ENCODE measurements around the gene ACSM2B. TPM values are rescaled to one million over a fixed set of nuclear protein-coding genes. Genes with fewer than 3 reads are reported as not detected.
"Not testable (repeated sequence)": the region's sequence is repeated elsewhere in the genome, so short reads cannot be mapped to it uniquely, and the experiment has no call there.

Gene ACSM2B
- polyA plus RNA-seq, 1 donor from 2014 or later: not detected

GRCh38 chr16:20610892-20611349, 34.8 kb upstream of the ACSM2B start:
- Histone ChIP-seq H3K9me3 (ENCODE audit: low read length) (no peaks in the 10 kb centered on the region), H2AFZ (ENCODE audit: low read depth, low read length) (no peak overlapping the region), H3K9me2 (ENCODE audit: insufficient read depth, low read length) (no peaks in the 10 kb centered on the region), H3K4me3 (ENCODE audit: low read length) (no peak overlapping the region), H3K27ac (ENCODE audit: low read length) (no peak overlapping the region), H3K36me3 (ENCODE audit: insufficient read depth, low read length) (no peaks in the 10 kb centered on the region), H3K79me2 (replicated peaks; ENCODE audit: insufficient read depth, low read length) (no peaks in the 10 kb centered on the region), H3F3A (ENCODE audit: insufficient read depth, low read length, poor library complexity, severe bottlenecking) (no peaks in the 10 kb centered on the region), H4K20me1 (ENCODE audit: insufficient read depth) (no peaks in the 10 kb centered on the region), H3K9ac (ENCODE audit: low read length) (no peak overlapping the region), H3K4me2 (ENCODE audit: low read length) (no peak overlapping the region), H3K27me3 (ENCODE audit: insufficient read depth, low read depth, low read length) (no peaks in the 10 kb centered on the region)
- TF ChIP-seq EP300 (conservative IDR thresholded peaks at IDR 0.05; ENCODE audit: poor library complexity, severe bottlenecking) (no peak), EZH2 (IDR thresholded peaks at IDR 0.05; ENCODE audit: borderline replicate concordance, insufficient read depth, low read length, poor library complexity, severe bottlenecking) (no peak), SMC3 (conservative IDR thresholded peaks at IDR 0.05; ENCODE audit: poor library complexity) (no peak), RAD21 (conservative IDR thresholded peaks at IDR 0.05) (no peak), REST (IDR thresholded peaks at IDR 0.05; ENCODE audit: borderline replicate concordance) (no peak), CTCF (IDR thresholded peaks at IDR 0.05; ENCODE audit: poor library complexity, severe bottlenecking) (no peak), TAF1 (IDR thresholded peaks at IDR 0.05; ENCODE audit: low read depth) (no peak), POLR2AphosphoS5 (IDR thresholded peaks at IDR 0.05) (no peak), MXI1 (conservative IDR thresholded peaks at IDR 0.05; ENCODE audit: poor library complexity, severe bottlenecking) (no peak)

GRCh38 chr16:20610211-20610891, 34.2 kb upstream of the ACSM2B start:
- no peaks in the 10 kb centered on the region for H3K79me2 ChIP-seq (replicated peaks; ENCODE audit: insufficient read depth, low read length)
- no peaks in the 10 kb centered on the region for H3K9me2 ChIP-seq (ENCODE audit: insufficient read depth, low read length)
- H3K36me3 ChIP-seq (ENCODE audit: insufficient read depth, low read length): no peaks in the 10 kb centered on the region
- H2AFZ ChIP-seq (ENCODE audit: low read depth, low read length): no peak overlapping the region
- H3K9me3 ChIP-seq (ENCODE audit: low read length): no peaks in the 10 kb centered on the region
- H4K20me1 ChIP-seq (ENCODE audit: insufficient read depth): no peaks in the 10 kb centered on the region
- no peaks in the 10 kb centered on the region for H3K27me3 ChIP-seq (ENCODE audit: insufficient read depth, low read depth, low read length)
- H3K4me2 ChIP-seq (ENCODE audit: low read length): no peak overlapping the region
- TF ChIP-seq MXI1 (conservative IDR thresholded peaks at IDR 0.05; ENCODE audit: poor library complexity, severe bottlenecking) (no peak), POLR2AphosphoS5 (IDR thresholded peaks at IDR 0.05) (no peak), SMC3 (conservative IDR thresholded peaks at IDR 0.05; ENCODE audit: poor library complexity) (no peak), CTCF (IDR thresholded peaks at IDR 0.05; ENCODE audit: poor library complexity, severe bottlenecking) (no peak), REST (IDR thresholded peaks at IDR 0.05; ENCODE audit: borderline replicate concordance) (no peak), EP300 (conservative IDR thresholded peaks at IDR 0.05; ENCODE audit: poor library complexity, severe bottlenecking) (no peak), TAF1 (IDR thresholded peaks at IDR 0.05; ENCODE audit: low read depth) (no peak), EZH2 (IDR thresholded peaks at IDR 0.05; ENCODE audit: borderline replicate concordance, insufficient read depth, low read length, poor library complexity, severe bottlenecking) (no peak), RAD21 (conservative IDR thresholded peaks at IDR 0.05) (no peak)
- no peak overlapping the region for H3K27ac ChIP-seq (ENCODE audit: low read length)
- no peak overlapping the region for H3K9ac ChIP-seq (ENCODE audit: low read length)
- H3F3A ChIP-seq (ENCODE audit: insufficient read depth, low read length, poor library complexity, severe bottlenecking): no peaks in the 10 kb centered on the region
- no peak overlapping the region for H3K4me3 ChIP-seq (ENCODE audit: low read length)

GRCh38 chr16:20602205-20602604, 26.0 kb upstream of the ACSM2B start:
- H3K9me3 ChIP-seq (ENCODE audit: low read length); H3F3A ChIP-seq (ENCODE audit: insufficient read depth, low read length, poor library complexity, severe bottlenecking); H3K4me2 ChIP-seq (ENCODE audit: low read length): not testable (repeated sequence)

More at GRCh38 chr16:20602205-20602604, 26.0 kb upstream of the ACSM2B start:
- H3K9me2 ChIP-seq (ENCODE audit: insufficient read depth, low read length); H3K27ac ChIP-seq (ENCODE audit: low read length); H3K36me3 ChIP-seq (ENCODE audit: insufficient read depth, low read length); H3K4me3 ChIP-seq (ENCODE audit: low read length); H2AFZ ChIP-seq (ENCODE audit: low read depth, low read length); H3K9ac ChIP-seq (ENCODE audit: low read length); H4K20me1 ChIP-seq (ENCODE audit: insufficient read depth); H3K79me2 ChIP-seq (replicated peaks; ENCODE audit: insufficient read depth, low read length); H3K27me3 ChIP-seq (ENCODE audit: insufficient read depth, low read depth, low read length): not testable (repeated sequence)
